ENCODE data around the gene BTBD19. TPM values are rescaled to one million over a fixed set of nuclear protein-coding genes. Genes with fewer than 3 reads are reported as not detected.

Gene BTBD19
- total RNA-seq, 1 donor from 2014 or later = 10.4 TPM

GRCh38 chr1:44828003-44828651 lies 19.8 kb downstream of the BTBD19 start:
- Mint-ChIP-seq H3K4me1 (ENCODE audit: unreplicated experiment) (peaks cover 15% of the 10 kb centered on the region), H3K36me3 (ENCODE audit: low read depth, unreplicated experiment) (no peaks in the 10 kb centered on the region), H3K27me3 (ENCODE audit: unreplicated experiment) (peaks cover 5% of the 10 kb centered on the region), H3K9me3 (ENCODE audit: unreplicated experiment) (no peaks in the 10 kb centered on the region), H3K27ac (ENCODE audit: unreplicated experiment) (peak overlapping the region; percentile 42), H3K4me3 (ENCODE audit: unreplicated experiment) (no peak overlapping the region)
- TF ChIP-seq CTCF (IDR thresholded peaks at IDR 0.05; ENCODE audit: unreplicated experiment) = no peak
- no peak for DNase-seq (ENCODE audit: low spot score)

DNA sequence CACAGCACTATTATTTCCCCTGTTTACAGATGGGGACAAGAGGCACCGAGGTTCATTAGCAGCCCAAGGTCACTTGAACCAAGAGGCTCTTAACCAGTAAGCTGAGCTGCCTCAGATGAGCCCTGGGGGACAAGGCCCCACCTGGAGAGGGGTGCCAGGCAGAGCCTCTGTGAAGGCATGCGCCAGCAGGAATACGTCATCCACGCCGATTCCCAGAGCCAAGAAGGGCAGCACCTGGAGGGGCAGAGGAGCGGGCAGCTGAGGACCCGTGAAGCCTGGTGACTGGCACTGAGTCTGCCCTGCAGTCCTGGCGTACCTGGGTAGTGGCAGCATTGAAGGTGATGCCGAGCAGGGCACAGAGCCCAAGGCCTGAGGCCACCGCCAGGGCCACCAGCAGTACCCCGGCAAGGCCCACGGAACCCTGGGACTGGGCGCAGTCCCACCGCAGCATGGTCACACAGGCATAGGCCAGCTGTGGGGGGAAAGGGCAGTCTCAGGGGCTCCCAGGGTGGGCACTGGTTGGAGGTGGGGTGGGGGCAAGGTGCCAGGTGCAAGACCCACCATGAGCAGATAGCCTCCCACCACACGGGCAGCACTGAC lies 20.6 kb downstream of the BTBD19 start:
- no peaks in the 10 kb centered on the region for H3K9me3 Mint-ChIP-seq (ENCODE audit: unreplicated experiment)
- H3K4me1 Mint-ChIP-seq (ENCODE audit: unreplicated experiment) = peaks cover 18% of the 10 kb centered on the region
- peaks cover 5% of the 10 kb centered on the region for H3K27me3 Mint-ChIP-seq (ENCODE audit: unreplicated experiment)
- H3K36me3 Mint-ChIP-seq (ENCODE audit: low read depth, unreplicated experiment) = no peaks in the 10 kb centered on the region
- no peak for TF ChIP-seq CTCF (IDR thresholded peaks at IDR 0.05; ENCODE audit: unreplicated experiment)
- no peak for DNase-seq (ENCODE audit: low spot score)
- H3K27ac Mint-ChIP-seq (ENCODE audit: unreplicated experiment) = no peak overlapping the region
- H3K4me3 Mint-ChIP-seq (ENCODE audit: unreplicated experiment) = no peak overlapping the region

DNA sequence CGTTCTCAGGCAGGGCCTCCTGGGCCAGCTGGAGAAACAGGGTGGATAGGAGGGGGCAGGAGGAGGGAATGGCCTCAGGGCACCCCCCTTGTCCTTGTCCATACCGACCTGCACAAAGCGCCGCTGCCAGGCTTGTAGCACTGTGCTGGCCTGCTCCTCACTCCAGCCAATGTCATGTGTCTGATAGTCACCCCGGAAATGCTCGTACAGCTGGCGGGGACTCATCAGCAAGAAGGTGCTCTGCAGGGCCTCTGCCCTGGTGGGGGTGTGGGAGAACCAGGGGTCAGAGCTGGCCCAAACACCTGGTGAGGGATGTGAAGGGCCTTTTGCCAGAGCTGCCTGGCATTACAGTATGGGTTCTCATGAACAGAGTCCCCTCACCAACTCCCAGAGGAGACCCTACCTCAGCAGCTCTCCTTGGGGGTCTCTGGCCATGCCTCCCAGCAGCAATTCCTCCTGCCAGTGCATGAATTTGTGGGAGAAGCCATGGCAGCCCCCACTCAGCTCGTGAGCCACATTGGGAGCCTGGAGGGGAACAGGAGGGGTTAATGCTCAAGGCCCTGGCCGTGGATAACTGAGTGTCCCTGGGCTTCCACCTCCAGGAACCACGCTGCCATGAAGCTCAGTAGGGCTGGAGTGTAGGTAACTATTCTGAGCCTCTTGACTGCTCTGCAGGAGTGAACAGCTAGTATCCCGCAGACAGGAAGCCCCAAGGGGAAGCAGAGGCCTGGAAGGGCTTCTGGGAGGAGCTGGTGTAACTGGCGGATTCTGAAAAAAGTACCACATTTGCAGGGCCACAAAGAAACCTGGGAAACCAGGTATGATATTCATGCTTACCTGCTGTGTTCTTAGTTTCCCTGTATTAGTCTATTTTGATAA lies 21.4 kb downstream of the BTBD19 start:
- H3K4me1 Mint-ChIP-seq (ENCODE audit: unreplicated experiment) = peaks cover 25% of the 10 kb centered on the region
- TF ChIP-seq CTCF (IDR thresholded peaks at IDR 0.05; ENCODE audit: unreplicated experiment) = no peak
- H3K9me3 Mint-ChIP-seq (ENCODE audit: unreplicated experiment) = no peaks in the 10 kb centered on the region
- H3K36me3 Mint-ChIP-seq (ENCODE audit: low read depth, unreplicated experiment) = no peaks in the 10 kb centered on the region
- no peak overlapping the region for H3K27ac Mint-ChIP-seq (ENCODE audit: unreplicated experiment)
- peaks cover 5% of the 10 kb centered on the region for H3K27me3 Mint-ChIP-seq (ENCODE audit: unreplicated experiment)
- no peak overlapping the region for H3K4me3 Mint-ChIP-seq (ENCODE audit: unreplicated experiment)
- DNase-seq (ENCODE audit: low spot score) = no peak

DNA sequence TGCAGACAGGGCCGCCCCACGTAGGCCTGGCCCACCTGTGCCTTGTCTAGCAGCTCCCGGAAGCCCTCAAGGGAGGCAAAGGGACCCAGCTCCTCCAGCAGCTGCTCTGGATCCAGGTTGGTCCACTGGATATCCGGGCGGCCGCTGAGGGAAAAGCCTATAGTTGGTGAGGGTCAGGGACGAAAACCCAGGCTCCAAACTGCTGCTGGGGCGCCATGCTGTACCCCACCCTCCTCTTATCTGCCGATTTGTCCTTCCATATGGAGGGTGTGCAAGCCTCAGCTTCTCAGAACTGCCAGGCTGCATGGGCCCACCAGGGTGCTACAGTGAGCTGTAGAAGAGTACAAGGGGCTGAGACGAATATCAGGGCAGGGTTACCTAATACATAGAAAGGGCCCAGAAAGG lies 22.6 kb downstream of the BTBD19 start:
- H3K4me3 Mint-ChIP-seq (ENCODE audit: unreplicated experiment) = no peak overlapping the region
- TF ChIP-seq CTCF (IDR thresholded peaks at IDR 0.05; ENCODE audit: unreplicated experiment) = no peak
- no peak overlapping the region for H3K27ac Mint-ChIP-seq (ENCODE audit: unreplicated experiment)
- H3K36me3 Mint-ChIP-seq (ENCODE audit: low read depth, unreplicated experiment) = no peaks in the 10 kb centered on the region
- no peak for DNase-seq (ENCODE audit: low spot score)
- peaks cover 33% of the 10 kb centered on the region for H3K4me1 Mint-ChIP-seq (ENCODE audit: unreplicated experiment)
- H3K27me3 Mint-ChIP-seq (ENCODE audit: unreplicated experiment) = peaks cover 8% of the 10 kb centered on the region
- no peaks in the 10 kb centered on the region for H3K9me3 Mint-ChIP-seq (ENCODE audit: unreplicated experiment)

Data from endothelial cell (in vitro differentiated cells).